ENCODE measurements around the gene TPRG1L.

The TPRG1L gene

GRCh38 chr1:3678361-3679097 lies 53.7 kb downstream of the TPRG1L start:
- no peak for DNase-seq

GRCh38 chr1:3679098-3679555 lies 54.3 kb downstream of the TPRG1L start:
- DNase-seq = no peak

Measured in hypothalamus (tissue), 51 donors.